ENCODE measurements around the gene ZNF365.

DNA sequence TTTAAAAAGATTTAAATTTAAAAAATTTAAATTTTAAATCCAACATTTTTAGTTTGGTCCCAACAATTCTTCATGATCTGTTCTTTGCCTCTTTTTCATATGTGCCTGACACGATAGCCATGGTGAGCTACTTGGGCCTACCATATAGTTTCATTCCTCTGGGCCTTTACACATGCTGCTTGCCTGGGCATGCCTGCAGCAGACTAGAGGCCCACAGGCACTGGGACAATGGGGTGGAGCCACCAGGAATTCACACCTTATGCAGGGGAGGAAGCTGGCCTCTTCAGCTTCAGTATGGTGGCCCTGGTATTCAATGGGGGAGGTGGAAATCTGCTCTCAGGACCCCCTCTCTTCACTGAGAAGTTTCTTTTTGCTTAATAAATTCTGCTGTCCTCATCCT, 37.8 kb upstream of the ZNF365 start:
- TF ChIP-seq RBBP5 (IDR thresholded peaks at IDR 0.05; ENCODE audit: borderline replicate concordance, low read depth, low read length) (no peak), EGR1 (IDR thresholded peaks at IDR 0.05; ENCODE audit: borderline replicate concordance, low read depth, low read length) (no peak)
- TF ChIP-seq, protein P1, sequence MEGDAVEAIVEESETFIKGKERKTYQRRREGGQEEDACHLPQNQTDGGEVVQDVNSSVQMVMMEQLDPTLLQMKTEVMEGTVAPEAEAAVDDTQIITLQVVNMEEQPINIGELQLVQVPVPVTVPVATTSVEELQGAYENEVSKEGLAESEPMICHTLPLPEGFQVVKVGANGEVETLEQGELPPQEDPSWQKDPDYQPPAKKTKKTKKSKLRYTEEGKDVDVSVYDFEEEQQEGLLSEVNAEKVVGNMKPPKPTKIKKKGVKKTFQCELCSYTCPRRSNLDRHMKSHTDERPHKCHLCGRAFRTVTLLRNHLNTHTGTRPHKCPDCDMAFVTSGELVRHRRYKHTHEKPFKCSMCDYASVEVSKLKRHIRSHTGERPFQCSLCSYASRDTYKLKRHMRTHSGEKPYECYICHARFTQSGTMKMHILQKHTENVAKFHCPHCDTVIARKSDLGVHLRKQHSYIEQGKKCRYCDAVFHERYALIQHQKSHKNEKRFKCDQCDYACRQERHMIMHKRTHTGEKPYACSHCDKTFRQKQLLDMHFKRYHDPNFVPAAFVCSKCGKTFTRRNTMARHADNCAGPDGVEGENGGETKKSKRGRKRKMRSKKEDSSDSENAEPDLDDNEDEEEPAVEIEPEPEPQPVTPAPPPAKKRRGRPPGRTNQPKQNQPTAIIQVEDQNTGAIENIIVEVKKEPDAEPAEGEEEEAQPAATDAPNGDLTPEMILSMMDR (IDR thresholded peaks at IDR 0.05; ENCODE audit: control extremely low read depth in 1 of 3, insufficient read depth in 1 of 3, low read depth in 1 of 3, low read length in 3 of 3) = no peak

Data from H1 (cell line).